GM12874 (cell line): ENCODE measurements around the gene TRABD2B.

Experiments used
- TF ChIP-seq, protein P1 (sequence below): IDR thresholded peaks from 2 replicates; pipeline ENCODE4 v1.5.1; 2011; ENCODE audit warnings: low read depth, mild to moderate bottlenecking, control low read depth, low read length, moderate library complexity; ENCODE audit not compliant: insufficient read depth

TRABD2B gene

DNA sequence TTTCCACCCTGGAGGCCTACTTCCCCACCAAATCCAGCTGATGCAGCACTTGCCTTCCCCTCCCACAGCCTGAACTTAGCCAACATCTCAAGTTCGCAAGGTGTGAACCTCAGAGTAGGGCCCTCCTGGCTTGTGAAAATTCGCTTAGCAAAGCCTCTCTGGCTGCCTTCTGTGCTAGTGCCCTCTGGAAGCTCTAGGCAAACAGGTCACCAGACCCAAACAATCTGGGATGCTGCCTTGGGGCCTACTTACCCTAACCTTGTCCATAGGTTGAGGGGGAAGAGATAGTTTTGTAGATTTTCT lies 30.3 kb upstream of the TRABD2B start:
- TF ChIP-seq, protein P1, sequence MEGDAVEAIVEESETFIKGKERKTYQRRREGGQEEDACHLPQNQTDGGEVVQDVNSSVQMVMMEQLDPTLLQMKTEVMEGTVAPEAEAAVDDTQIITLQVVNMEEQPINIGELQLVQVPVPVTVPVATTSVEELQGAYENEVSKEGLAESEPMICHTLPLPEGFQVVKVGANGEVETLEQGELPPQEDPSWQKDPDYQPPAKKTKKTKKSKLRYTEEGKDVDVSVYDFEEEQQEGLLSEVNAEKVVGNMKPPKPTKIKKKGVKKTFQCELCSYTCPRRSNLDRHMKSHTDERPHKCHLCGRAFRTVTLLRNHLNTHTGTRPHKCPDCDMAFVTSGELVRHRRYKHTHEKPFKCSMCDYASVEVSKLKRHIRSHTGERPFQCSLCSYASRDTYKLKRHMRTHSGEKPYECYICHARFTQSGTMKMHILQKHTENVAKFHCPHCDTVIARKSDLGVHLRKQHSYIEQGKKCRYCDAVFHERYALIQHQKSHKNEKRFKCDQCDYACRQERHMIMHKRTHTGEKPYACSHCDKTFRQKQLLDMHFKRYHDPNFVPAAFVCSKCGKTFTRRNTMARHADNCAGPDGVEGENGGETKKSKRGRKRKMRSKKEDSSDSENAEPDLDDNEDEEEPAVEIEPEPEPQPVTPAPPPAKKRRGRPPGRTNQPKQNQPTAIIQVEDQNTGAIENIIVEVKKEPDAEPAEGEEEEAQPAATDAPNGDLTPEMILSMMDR = no peak

DNA sequence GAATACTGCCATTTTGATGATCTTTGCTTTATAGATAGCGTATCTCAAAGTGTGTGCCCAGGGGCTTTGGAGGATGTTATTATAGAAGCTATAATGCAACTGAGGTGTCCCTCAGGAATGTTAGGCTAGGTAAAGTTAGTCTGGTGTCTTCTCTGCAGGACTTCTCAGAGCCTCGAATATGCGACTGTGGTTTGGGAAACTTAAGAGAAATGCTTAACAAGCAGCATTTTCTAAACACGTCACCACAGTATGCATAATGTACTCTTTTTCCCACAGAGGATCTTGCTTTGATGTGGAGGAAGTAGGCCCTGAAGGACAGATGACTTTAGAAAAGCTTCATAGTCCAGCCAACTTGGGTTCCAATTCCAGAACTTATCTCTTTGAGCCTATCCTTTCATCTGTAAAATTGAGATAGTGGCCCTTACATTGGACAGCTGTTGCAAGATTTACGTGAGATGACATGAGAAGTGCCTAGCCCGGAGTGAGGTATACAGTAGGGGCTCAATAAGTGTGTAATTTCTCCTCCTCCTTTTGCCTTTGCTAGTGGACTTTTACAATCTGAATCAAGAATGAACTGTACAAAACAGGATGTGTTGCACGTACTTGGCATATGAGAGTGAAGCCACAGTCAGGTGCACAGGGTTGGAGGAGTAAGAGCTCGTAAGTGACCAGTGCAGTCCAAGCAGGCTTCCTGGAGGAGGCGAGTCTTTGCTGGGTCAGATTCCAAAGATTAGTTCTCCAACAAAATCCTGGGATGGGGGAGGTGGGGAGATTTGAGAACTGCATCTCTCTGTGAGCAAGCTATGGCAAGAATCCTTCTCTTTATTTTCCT lies 29.7 kb upstream of the TRABD2B start:
- TF ChIP-seq, protein P1 = no peak

DNA sequence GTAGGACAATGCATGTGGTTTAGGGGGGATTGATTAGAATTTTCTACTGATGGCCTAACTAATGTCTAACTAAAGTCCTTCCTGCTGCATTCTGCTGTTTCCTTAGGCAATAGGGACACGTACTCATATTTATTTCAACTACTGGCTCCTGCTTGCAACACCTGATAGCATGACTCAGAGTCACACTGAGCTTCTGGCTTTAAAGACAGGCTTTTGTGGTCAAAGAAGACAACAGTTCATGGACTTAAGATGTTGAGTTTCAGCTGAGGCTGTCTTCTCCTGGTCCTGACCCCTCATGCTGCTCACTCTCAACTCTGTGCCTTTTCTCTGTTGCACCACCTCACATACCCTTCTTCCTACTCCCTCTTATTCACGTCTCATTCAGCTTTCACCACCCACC lies 29.1 kb upstream of the TRABD2B start:
- TF ChIP-seq, protein P1 = no peak

DNA sequence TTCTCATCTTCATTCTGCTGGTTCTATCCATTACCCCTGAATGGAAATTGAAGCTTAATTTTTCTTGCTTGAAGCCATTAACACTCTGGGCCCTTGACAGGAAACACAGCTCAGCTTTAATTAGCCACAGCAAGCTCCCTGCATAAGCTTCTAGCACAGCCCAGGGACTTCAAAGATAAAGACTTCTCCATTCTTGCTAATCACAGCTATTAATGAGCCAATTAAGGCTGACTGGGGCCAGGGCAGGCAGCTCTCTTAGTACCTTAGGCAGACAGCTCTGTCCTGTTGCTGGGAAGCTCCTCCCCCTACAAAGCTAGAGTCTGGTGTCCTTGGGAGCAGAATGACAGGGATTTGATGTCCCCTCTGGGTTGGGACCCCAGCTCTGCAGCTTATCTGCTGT lies 27.9 kb upstream of the TRABD2B start:
- TF ChIP-seq, protein P1 = no peak

GRCh38 chr1:48023488-48023887 lies 26.3 kb upstream of the TRABD2B start:
- TF ChIP-seq, protein P1 = no peak

GRCh38 chr1:48022306-48022705 lies 25.1 kb upstream of the TRABD2B start:
- TF ChIP-seq, protein P1 = no peak

GRCh38 chr1:48021792-48022191 lies 24.6 kb upstream of the TRABD2B start:
- TF ChIP-seq, protein P1 = no peak
